Sigmoid colon (tissue), 7 donors: ENCODE measurements around the gene RAD52. TPM values are rescaled to one million over a fixed set of nuclear protein-coding genes. Genes with fewer than 3 reads are reported as not detected.

ENCODE experiments used
- DNase-seq: peaks from one replicate; pipeline ENCODE4 v3.0.0-alpha.2; 2019
- H3K27ac ChIP-seq, 4 donors: fragments of 200-600 bp; sonication (generic); one replicate each; pipeline ENCODE4 v1.5.1; 2016 to 2019; ENCODE audit warnings: mild to moderate bottlenecking in 1 of 4
- H3K27me3 ChIP-seq, 3 donors: fragments of 200-600 bp; sonication (generic); one replicate each; pipeline ENCODE4 v1.5.1; 2019; ENCODE audit warnings: mild to moderate bottlenecking in 1 of 3
- H3K36me3 ChIP-seq, 4 donors: fragments of 200-600 bp; sonication (generic); one replicate each; pipeline ENCODE4 v1.5.1; 2016 to 2019
- H3K4me1 ChIP-seq, 4 donors: fragments of 200-600 bp; sonication (generic); one replicate each; pipeline ENCODE4 v1.5.1; 2017 to 2019
- H3K4me3 ChIP-seq, 4 donors: fragments of 200-600 bp; sonication (generic); one replicate each; pipeline ENCODE4 v1.5.1; 2017 to 2019; ENCODE audit warnings: mild to moderate bottlenecking in 2 of 4, moderate library complexity in 1 of 4
- H3K9me3 ChIP-seq, 4 donors: fragments of 200-600 bp in 3 of 4; sonication (generic) in 3 of 4; one replicate each; pipeline versions ENCODE4 v1.5.1 to v1.6.1; 2013 to 2019
- CTCF ChIP-seq, 4 experiments: fragments of 450-650 bp in 3 of 4; fragments of 200-600 bp in 1 of 4; IDR thresholded peaks; one replicate each; pipeline ENCODE4 v1.5.1; 2016 to 2019; ENCODE audit warnings: antibody characterized with exemption in 4 of 4, mild to moderate bottlenecking in 3 of 4, moderate library complexity in 2 of 4
- EP300 ChIP-seq, 4 donors: sonication (generic); formaldehyde crosslinking; IDR thresholded peaks; one replicate each; pipeline ENCODE4 v1.6.1; 2017; ENCODE audit warnings: antibody characterized with exemption in 4 of 4
- POLR2A ChIP-seq, 2 donors: fragments of 450-650 bp; IDR thresholded peaks; one replicate each; pipeline ENCODE4 v1.6.1; 2016; ENCODE audit warnings: antibody characterized with exemption in 2 of 2, mild to moderate bottlenecking in 2 of 2, moderate library complexity in 2 of 2
- POLR2AphosphoS5 ChIP-seq, 4 donors: sonication (generic); formaldehyde crosslinking; IDR thresholded peaks; one replicate each; pipeline ENCODE4 v1.6.1; 2017; ENCODE audit warnings: antibody characterized with exemption in 4 of 4
- WGBS, 2 donors: extraction: QIAGEN DNeasy Blood & Tissue Kit; methylation state at CpG; one replicate each; pipeline ENCODE4 v1.1.7; 2013; 5-methylcytosine and 5-hydroxymethylcytosine counted together
- intact Hi-C: fragments of 100-400 bp; cut with DNase I; formaldehyde crosslinking; loops from one replicate; pipeline ENCODE4 v1.15.1; 2023
- polyA plus RNA-seq, 3 donors: library from polyadenylated mRNA; stranded (reverse); fragments of 200-250 nt; gene quantifications; one replicate each; pipeline ENCODE4 v1.2.3, GENCODE V29; 2013
- total RNA-seq, 4 donors: library from RNA; depleted of rRNA; stranded (reverse); fragments of >200 nt; gene quantifications; one replicate each; pipeline ENCODE4 v1.1.0, GENCODE V29; 2016
- donor health status: healthy with polysubstance abuse.
- donor health status: Bipolar disorder and iron deficiency.
- donor health status: healthy.

Gene RAD52
- total and polyA plus RNA-seq, 7 donors: 6.0 to 41.8 (median 13.8) TPM

GRCh38 chr12:868722-869121 lies 80.8 kb downstream of the RAD52 start:
- Histone ChIP-seq H3K27ac (no peak overlapping the region), H3K36me3 (peaks cover 0 to 88% (median 12%) of the 10 kb centered on the region in 4 donors), H3K4me3 (no peak overlapping the region), H3K4me1 (no peaks in the 10 kb centered on the region), H3K27me3 (no peaks in the 10 kb centered on the region), H3K9me3 (no peaks in the 10 kb centered on the region)
- intact Hi-C loops: no loop called here
- no peak for DNase-seq
- TF ChIP-seq CTCF (IDR thresholded peaks at IDR 0.05): no peak
- TF ChIP-seq POLR2AphosphoS5 (IDR thresholded peaks at IDR 0.05): no peak
- no peak for TF ChIP-seq POLR2A (IDR thresholded peaks at IDR 0.05)
- TF ChIP-seq EP300 (IDR thresholded peaks at IDR 0.05): no peak
- WGBS, 2 donors: 78 to 80% methylated on average over 3 of the region's 3 CpGs

- WGBS, 2 donors: 96% methylated on average over 5 of the region's 5 CpGs
- Histone ChIP-seq H3K27me3 (no peaks in the 10 kb centered on the region), H3K27ac (no peak overlapping the region), H3K4me1 (no peaks in the 10 kb centered on the region), H3K36me3 (peaks cover 0 to 91% (median 12%) of the 10 kb centered on the region in 4 donors), H3K4me3 (no peak overlapping the region), H3K9me3 (no peaks in the 10 kb centered on the region)
- TF ChIP-seq EP300 (IDR thresholded peaks at IDR 0.05): no peak
- TF ChIP-seq POLR2AphosphoS5 (IDR thresholded peaks at IDR 0.05): no peak
- TF ChIP-seq POLR2A (IDR thresholded peaks at IDR 0.05): no peak
- TF ChIP-seq CTCF (IDR thresholded peaks at IDR 0.05): no peak
- no peak for DNase-seq
- intact Hi-C loops: no loop called here
These were observed 81.6 kb downstream of the RAD52 start for GRCh38 chr12:867905-868304.

GRCh38 chr12:865614-866013 lies 83.9 kb downstream of the RAD52 start:
- H3K27me3 ChIP-seq: no peaks in the 10 kb centered on the region
- H3K4me3 ChIP-seq: no peak overlapping the region
- 70 to 83% methylated on average over 1 of the region's 1 CpG for WGBS, 2 donors
- TF ChIP-seq POLR2AphosphoS5 (IDR thresholded peaks at IDR 0.05): no peak
- no peak for TF ChIP-seq POLR2A (IDR thresholded peaks at IDR 0.05)
- TF ChIP-seq EP300 (IDR thresholded peaks at IDR 0.05): no peak
- no peak for TF ChIP-seq CTCF (IDR thresholded peaks at IDR 0.05)
- no peak overlapping the region for H3K27ac ChIP-seq
- no peaks in the 10 kb centered on the region for H3K4me1 ChIP-seq
- H3K9me3 ChIP-seq: no peaks in the 10 kb centered on the region
- intact Hi-C loops: no loop called here
- H3K36me3 ChIP-seq: peaks cover 4 to 91% (median 22%) of the 10 kb centered on the region in 4 donors
- DNase-seq: no peak

GRCh38 chr12:863285-863684 lies 86.2 kb downstream of the RAD52 start:
- 85 to 86% methylated on average over 1 of the region's 1 CpG for WGBS, 2 donors
- no peak for DNase-seq
- Histone ChIP-seq H3K4me1 (peaks cover 0 to 4% (median 1%) of the 10 kb centered on the region in 4 donors), H3K9me3 (no peaks in the 10 kb centered on the region), H3K27me3 (no peaks in the 10 kb centered on the region), H3K27ac (no peak overlapping the region), H3K36me3 (peaks cover 4 to 87% (median 19%) of the 10 kb centered on the region in 4 donors), H3K4me3 (no peak overlapping the region)
- intact Hi-C loops: no loop called here
- TF ChIP-seq EP300 (IDR thresholded peaks at IDR 0.05) (no peak), POLR2AphosphoS5 (IDR thresholded peaks at IDR 0.05) (no peak), CTCF (IDR thresholded peaks at IDR 0.05) (no peak), POLR2A (IDR thresholded peaks at IDR 0.05) (no peak)

- no peaks in the 10 kb centered on the region for H3K9me3 ChIP-seq
- H3K27ac ChIP-seq: no peak overlapping the region
- peaks cover 4 to 83% (median 17%) of the 10 kb centered on the region in 4 donors for H3K36me3 ChIP-seq
- intact Hi-C loops: no loop called here
- no peak for TF ChIP-seq CTCF (IDR thresholded peaks at IDR 0.05)
- no peak for TF ChIP-seq POLR2A (IDR thresholded peaks at IDR 0.05)
- no peak for TF ChIP-seq POLR2AphosphoS5 (IDR thresholded peaks at IDR 0.05)
- no peak for TF ChIP-seq EP300 (IDR thresholded peaks at IDR 0.05)
- WGBS, 2 donors: 93 to 95% methylated on average over 4 of the region's 4 CpGs
- no peaks in the 10 kb centered on the region for H3K27me3 ChIP-seq
- no peak overlapping the region for H3K4me3 ChIP-seq
- DNase-seq: no peak
- peaks cover 0 to 11% (median 7%) of the 10 kb centered on the region in 4 donors for H3K4me1 ChIP-seq
These were observed 87.1 kb downstream of the RAD52 start for GRCh38 chr12:862303-862911.
